BE2C (cell line): ENCODE results near the gene COP1.

Experiments
- DNase-seq: peaks from one replicate; pipeline ENCODE4 v3.0.0-alpha.2; 2020
- H3K27me3 ChIP-seq: fragments of 250-450 bp; sonication (Bioruptor Pico); 2 replicates; pipeline ENCODE4 v1.5.1; 2020; ENCODE audit warnings: mild to moderate bottlenecking
- H3K36me3 ChIP-seq: fragments of 250-450 bp; sonication (Bioruptor Pico); 2 replicates; pipeline ENCODE4 v1.5.1; 2020; ENCODE audit warnings: mild to moderate bottlenecking
- H3K4me1 ChIP-seq: fragments of 250-450 bp; sonication (Bioruptor Pico); 2 replicates; pipeline ENCODE4 v1.5.1; 2020
- H3K4me3 ChIP-seq: 2 replicates; pipeline ENCODE4 v1.5.1; 2011; ENCODE audit warnings: low read depth, low read length
- H3K9me3 ChIP-seq: fragments of 250-450 bp; sonication (Bioruptor Pico); 2 replicates; pipeline ENCODE4 v1.5.1; 2020
- TF ChIP-seq, protein P1 (sequence below): IDR thresholded peaks from 2 replicates; pipeline ENCODE4 v1.5.1; 2012; ENCODE audit warnings: mild to moderate bottlenecking, low read depth, low read length

The COP1 gene

DNA sequence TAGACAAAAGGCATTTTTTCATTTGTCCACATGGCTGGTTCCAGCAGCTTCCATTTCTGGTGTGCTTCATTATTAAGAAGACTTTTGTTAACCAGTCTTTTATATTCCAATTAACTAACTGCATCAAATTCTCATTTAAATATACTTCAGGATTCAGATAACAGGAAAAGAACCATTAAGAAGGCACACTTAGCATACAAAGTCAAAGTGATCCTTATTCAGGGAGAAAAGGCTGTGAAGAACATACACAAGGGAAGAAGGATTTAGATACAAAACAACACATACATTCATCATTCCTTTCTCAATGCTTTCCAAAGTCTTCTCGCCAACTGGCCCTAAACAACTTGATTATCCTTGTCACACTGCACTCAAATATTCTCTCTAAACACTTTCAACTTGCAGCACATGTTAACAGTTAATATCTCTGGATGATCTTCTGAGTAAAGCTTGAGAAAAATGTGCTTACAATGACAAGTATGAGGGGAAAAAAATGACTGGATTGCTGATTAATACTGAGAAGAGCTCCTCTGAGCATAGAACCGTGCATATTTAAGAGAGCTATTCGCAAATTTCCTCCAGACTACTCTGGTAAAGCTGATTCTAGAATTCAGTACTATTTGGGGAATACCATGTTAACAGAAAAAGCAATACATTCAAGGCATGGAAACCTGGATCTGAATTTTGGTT lies 238.5 kb downstream of the COP1 start:
- Histone ChIP-seq H3K9me3 (no peaks in the 10 kb centered on the region), H3K4me3 (no peak overlapping the region), H3K4me1 (no peaks in the 10 kb centered on the region), H3K36me3 (no peaks in the 10 kb centered on the region; the same call in 1 of the 2 replicates), H3K27me3 (no peaks in the 10 kb centered on the region)
- no peak for DNase-seq
- TF ChIP-seq, protein P1, sequence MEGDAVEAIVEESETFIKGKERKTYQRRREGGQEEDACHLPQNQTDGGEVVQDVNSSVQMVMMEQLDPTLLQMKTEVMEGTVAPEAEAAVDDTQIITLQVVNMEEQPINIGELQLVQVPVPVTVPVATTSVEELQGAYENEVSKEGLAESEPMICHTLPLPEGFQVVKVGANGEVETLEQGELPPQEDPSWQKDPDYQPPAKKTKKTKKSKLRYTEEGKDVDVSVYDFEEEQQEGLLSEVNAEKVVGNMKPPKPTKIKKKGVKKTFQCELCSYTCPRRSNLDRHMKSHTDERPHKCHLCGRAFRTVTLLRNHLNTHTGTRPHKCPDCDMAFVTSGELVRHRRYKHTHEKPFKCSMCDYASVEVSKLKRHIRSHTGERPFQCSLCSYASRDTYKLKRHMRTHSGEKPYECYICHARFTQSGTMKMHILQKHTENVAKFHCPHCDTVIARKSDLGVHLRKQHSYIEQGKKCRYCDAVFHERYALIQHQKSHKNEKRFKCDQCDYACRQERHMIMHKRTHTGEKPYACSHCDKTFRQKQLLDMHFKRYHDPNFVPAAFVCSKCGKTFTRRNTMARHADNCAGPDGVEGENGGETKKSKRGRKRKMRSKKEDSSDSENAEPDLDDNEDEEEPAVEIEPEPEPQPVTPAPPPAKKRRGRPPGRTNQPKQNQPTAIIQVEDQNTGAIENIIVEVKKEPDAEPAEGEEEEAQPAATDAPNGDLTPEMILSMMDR: no peak

DNA sequence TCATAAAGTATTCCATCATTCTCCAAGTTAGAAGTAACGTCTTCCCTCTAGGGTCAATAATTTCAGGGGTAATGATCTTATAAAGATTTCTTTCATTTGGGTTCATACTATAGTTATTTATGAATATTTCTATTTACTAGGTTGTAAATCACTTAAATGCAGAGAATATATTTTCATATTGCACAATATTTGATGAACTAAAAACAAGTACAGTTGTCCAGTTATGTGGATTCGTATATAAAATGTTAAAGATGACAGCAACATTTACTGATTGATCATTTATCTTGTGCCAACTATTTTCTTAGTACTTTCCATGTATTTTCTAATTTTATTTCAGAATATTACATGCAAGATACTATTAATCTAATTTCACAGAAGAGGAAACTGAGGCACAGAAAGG lies 243.3 kb downstream of the COP1 start:
- Histone ChIP-seq H3K4me3 (no peak overlapping the region), H3K36me3 (no peaks in the 10 kb centered on the region), H3K4me1 (no peaks in the 10 kb centered on the region), H3K9me3 (no peaks in the 10 kb centered on the region), H3K27me3 (no peaks in the 10 kb centered on the region)
- TF ChIP-seq, protein P1: no peak
- no peak for DNase-seq

GRCh38 chr1:175960169-175960568 lies 246.9 kb downstream of the COP1 start:
- DNase-seq: no peak
- Histone ChIP-seq H3K4me1 (no peaks in the 10 kb centered on the region), H3K27me3 (no peaks in the 10 kb centered on the region), H3K9me3 (no peaks in the 10 kb centered on the region), H3K36me3 (no peaks in the 10 kb centered on the region), H3K4me3 (no peak overlapping the region)
- TF ChIP-seq, protein P1: no peak

- no peak for DNase-seq
- H3K9me3 ChIP-seq: no peaks in the 10 kb centered on the region
- no peaks in the 10 kb centered on the region for H3K27me3 ChIP-seq
- H3K36me3 ChIP-seq: no peaks in the 10 kb centered on the region
- H3K4me3 ChIP-seq: no peak overlapping the region
- H3K4me1 ChIP-seq: no peaks in the 10 kb centered on the region
- TF ChIP-seq, protein P1: no peak
These were observed 255.5 kb downstream of the COP1 start for GRCh38 chr1:175951627-175952026.

- H3K27me3 ChIP-seq: no peaks in the 10 kb centered on the region
- H3K36me3 ChIP-seq: 0 out of 2 replicates have a peak, but pooled peaks cover 3% of the 10 kb centered on the region
- no peaks in the 10 kb centered on the region for H3K9me3 ChIP-seq
- H3K4me3 ChIP-seq: no peak overlapping the region
- TF ChIP-seq, protein P1: no peak
- no peak for DNase-seq
- no peaks in the 10 kb centered on the region for H3K4me1 ChIP-seq
These were observed 259.3 kb downstream of the COP1 start for GRCh38 chr1:175947771-175948170.

GRCh38 chr1:175944591-175944990 lies 262.5 kb downstream of the COP1 start:
- DNase-seq: no peak
- Histone ChIP-seq H3K36me3 (peaks cover 6% of the 10 kb centered on the region; the same call in 1 of the 2 replicates), H3K27me3 (no peaks in the 10 kb centered on the region), H3K9me3 (no peaks in the 10 kb centered on the region), H3K4me1 (no peaks in the 10 kb centered on the region), H3K4me3 (no peak overlapping the region)
- TF ChIP-seq, protein P1: no peak
